Measurements from ENCODE around the gene PKDCC. TPM values are rescaled to one million over a fixed set of nuclear protein-coding genes. Genes with fewer than 3 reads are reported as not detected.

The PKDCC gene
- total and polyA plus RNA-seq, 10 of the 15 experiments (the other 5 are each of a cell fraction or from before 2014, with no cell fraction given), result 0.13 to 10.2 (median 2.3) TPM

DNA sequence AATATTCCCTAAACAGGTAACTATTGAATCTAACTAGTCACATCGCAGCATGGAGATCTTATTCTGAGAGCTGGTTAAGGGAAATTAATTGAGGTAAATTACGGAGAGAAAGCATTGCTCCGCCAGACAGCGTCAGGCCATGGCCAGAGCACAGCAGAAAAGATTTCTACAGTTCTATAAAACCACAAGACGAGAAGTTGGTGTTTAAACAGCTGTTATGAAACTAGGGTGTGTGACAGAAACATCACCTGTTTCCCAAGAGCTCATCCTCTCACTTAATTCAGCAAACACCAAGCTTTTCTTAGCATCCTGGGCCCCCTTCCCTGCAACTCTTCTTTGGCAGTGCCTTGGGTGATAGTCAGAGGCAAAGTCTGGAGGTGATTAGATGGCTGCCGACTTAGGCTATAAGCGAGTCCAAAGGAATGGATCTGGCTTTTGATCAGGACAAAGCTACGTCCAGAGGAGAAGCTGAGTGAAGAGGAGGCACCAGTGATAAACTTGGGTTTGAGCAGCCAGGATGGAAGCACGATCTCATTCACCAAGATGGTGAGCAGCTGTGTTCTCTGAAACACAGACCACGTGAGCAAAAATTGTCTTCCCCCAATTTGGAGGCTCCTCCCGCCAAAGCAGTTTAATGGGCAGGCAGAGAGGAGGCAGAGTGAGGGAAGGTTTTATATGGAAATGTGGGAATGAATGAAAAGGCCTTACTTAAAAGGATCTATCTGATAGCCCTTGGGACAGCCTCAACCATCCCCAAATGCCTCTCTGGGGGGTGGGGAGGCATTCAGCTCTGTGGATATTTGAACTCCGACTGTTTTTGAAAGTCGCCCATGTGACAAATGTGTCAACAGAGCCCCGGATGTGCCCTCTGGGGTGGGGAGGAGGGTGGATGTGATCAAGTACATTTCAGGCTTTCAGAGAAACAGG lies 57.8 kb downstream of the PKDCC start (continued):
- TF ChIP-seq FOXK2 (IDR thresholded peaks at IDR 0.05) (no peak), ASH2L (IDR thresholded peaks at IDR 0.05; ENCODE audit: borderline replicate concordance, low read depth) (no peak), CBX3 (IDR thresholded peaks at IDR 0.05; ENCODE audit: borderline replicate concordance, low read depth) (no peak), ZBED1 (IDR thresholded peaks at IDR 0.05; ENCODE audit: borderline replicate concordance) (no peak), TCF12 (IDR thresholded peaks at IDR 0.05; ENCODE audit: low read depth, low read length) (peak; percentile 87), IKZF1 (conservative IDR thresholded peaks at IDR 0.05) (peak; percentile 79), RBBP5 (conservative IDR thresholded peaks at IDR 0.05) (no peak), EGR1 (IDR thresholded peaks at IDR 0.05; ENCODE audit: borderline replicate concordance in 1 of 2, low read depth in 2 of 2, low read length in 2 of 2) (no peak), STAT3 (IDR thresholded peaks at IDR 0.05; ENCODE audit: low read depth, low read length) (no peak), RAD21 (IDR thresholded peaks at IDR 0.05; ENCODE audit: insufficient read depth, low read depth, low read length) (0 out of 2 replicates have a peak, but pooled peaks have one; percentile 5), EZH2 (IDR thresholded peaks at IDR 0.05; ENCODE audit: borderline replicate concordance, control insufficient read depth, low read depth, low read length) (no peak), TCF7 (IDR thresholded peaks at IDR 0.05; ENCODE audit: borderline replicate concordance) (no peak), ZSCAN29 (IDR thresholded peaks at IDR 0.05) (no peak), NRF1 (conservative IDR thresholded peaks at IDR 0.05; ENCODE audit: low read depth, low read length) (no peak)
- TF ChIP-seq, protein P1, sequence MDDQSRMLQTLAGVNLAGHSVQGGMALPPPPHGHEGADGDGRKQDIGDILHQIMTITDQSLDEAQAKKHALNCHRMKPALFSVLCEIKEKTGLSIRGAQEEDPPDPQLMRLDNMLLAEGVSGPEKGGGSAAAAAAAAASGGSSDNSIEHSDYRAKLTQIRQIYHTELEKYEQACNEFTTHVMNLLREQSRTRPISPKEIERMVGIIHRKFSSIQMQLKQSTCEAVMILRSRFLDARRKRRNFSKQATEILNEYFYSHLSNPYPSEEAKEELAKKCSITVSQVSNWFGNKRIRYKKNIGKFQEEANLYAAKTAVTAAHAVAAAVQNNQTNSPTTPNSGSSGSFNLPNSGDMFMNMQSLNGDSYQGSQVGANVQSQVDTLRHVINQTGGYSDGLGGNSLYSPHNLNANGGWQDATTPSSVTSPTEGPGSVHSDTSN (IDR thresholded peaks at IDR 0.05; ENCODE audit: insufficient replicate concordance, low read depth, low read length), result no peak
- TF ChIP-seq, protein P2, sequence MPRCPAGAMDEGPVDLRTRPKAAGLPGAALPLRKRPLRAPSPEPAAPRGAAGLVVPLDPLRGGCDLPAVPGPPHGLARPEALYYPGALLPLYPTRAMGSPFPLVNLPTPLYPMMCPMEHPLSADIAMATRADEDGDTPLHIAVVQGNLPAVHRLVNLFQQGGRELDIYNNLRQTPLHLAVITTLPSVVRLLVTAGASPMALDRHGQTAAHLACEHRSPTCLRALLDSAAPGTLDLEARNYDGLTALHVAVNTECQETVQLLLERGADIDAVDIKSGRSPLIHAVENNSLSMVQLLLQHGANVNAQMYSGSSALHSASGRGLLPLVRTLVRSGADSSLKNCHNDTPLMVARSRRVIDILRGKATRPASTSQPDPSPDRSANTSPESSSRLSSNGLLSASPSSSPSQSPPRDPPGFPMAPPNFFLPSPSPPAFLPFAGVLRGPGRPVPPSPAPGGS (IDR thresholded peaks at IDR 0.05; ENCODE audit: borderline replicate concordance, insufficient read depth, low read depth, low read length, poor library complexity, severe bottlenecking), result no peak
- TF ChIP-seq, protein P3, sequence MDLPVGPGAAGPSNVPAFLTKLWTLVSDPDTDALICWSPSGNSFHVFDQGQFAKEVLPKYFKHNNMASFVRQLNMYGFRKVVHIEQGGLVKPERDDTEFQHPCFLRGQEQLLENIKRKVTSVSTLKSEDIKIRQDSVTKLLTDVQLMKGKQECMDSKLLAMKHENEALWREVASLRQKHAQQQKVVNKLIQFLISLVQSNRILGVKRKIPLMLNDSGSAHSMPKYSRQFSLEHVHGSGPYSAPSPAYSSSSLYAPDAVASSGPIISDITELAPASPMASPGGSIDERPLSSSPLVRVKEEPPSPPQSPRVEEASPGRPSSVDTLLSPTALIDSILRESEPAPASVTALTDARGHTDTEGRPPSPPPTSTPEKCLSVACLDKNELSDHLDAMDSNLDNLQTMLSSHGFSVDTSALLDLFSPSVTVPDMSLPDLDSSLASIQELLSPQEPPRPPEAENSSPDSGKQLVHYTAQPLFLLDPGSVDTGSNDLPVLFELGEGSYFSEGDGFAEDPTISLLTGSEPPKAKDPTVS (IDR thresholded peaks at IDR 0.05; ENCODE audit: low read depth, low read length), result no peak
- TF ChIP-seq, protein P4, sequence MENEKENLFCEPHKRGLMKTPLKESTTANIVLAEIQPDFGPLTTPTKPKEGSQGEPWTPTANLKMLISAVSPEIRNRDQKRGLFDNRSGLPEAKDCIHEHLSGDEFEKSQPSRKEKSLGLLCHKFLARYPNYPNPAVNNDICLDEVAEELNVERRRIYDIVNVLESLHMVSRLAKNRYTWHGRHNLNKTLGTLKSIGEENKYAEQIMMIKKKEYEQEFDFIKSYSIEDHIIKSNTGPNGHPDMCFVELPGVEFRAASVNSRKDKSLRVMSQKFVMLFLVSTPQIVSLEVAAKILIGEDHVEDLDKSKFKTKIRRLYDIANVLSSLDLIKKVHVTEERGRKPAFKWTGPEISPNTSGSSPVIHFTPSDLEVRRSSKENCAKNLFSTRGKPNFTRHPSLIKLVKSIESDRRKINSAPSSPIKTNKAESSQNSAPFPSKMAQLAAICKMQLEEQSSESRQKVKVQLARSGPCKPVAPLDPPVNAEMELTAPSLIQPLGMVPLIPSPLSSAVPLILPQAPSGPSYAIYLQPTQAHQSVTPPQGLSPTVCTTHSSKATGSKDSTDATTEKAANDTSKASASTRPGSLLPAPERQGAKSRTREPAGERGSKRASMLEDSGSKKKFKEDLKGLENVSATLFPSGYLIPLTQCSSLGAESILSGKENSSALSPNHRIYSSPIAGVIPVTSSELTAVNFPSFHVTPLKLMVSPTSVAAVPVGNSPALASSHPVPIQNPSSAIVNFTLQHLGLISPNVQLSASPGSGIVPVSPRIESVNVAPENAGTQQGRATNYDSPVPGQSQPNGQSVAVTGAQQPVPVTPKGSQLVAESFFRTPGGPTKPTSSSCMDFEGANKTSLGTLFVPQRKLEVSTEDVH (IDR thresholded peaks at IDR 0.05; ENCODE audit: low read depth, partially characterized antibody), result no peak
- TF ChIP-seq, protein P5, sequence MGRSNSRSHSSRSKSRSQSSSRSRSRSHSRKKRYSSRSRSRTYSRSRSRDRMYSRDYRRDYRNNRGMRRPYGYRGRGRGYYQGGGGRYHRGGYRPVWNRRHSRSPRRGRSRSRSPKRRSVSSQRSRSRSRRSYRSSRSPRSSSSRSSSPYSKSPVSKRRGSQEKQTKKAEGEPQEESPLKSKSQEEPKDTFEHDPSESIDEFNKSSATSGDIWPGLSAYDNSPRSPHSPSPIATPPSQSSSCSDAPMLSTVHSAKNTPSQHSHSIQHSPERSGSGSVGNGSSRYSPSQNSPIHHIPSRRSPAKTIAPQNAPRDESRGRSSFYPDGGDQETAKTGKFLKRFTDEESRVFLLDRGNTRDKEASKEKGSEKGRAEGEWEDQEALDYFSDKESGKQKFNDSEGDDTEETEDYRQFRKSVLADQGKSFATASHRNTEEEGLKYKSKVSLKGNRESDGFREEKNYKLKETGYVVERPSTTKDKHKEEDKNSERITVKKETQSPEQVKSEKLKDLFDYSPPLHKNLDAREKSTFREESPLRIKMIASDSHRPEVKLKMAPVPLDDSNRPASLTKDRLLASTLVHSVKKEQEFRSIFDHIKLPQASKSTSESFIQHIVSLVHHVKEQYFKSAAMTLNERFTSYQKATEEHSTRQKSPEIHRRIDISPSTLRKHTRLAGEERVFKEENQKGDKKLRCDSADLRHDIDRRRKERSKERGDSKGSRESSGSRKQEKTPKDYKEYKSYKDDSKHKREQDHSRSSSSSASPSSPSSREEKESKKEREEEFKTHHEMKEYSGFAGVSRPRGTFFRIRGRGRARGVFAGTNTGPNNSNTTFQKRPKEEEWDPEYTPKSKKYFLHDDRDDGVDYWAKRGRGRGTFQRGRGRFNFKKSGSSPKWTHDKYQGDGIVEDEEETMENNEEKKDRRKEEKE (IDR thresholded peaks at IDR 0.05), result no peak
